ENCODE measurements around the gene RPL28. TPM values are rescaled to one million over a fixed set of nuclear protein-coding genes. Genes with fewer than 3 reads are reported as not detected.
A peak's percentile ranks its signal among the peaks of the same experiment; 100 is the strongest.

RPL28 gene
- total and polyA plus RNA-seq, 10 of the 15 experiments (the other 5 are each of a cell fraction or from before 2014, with no cell fraction given), result 260 to 3,542 (median 891) TPM

GRCh38 chr19:55385724-55386492 lies at the start of gene RPL28 (continued):
- TF ChIP-seq CUX1 (IDR thresholded peaks at IDR 0.05; ENCODE audit: insufficient replicate concordance, low read depth, low read length) (no peak), EED (IDR thresholded peaks at IDR 0.05; ENCODE audit: low read depth) (no peak), ELK1 (IDR thresholded peaks at IDR 0.05; ENCODE audit: low read depth, low read length) (peak; percentile 42; the same call in 1 of the 2 replicates), NFXL1 (IDR thresholded peaks at IDR 0.05; ENCODE audit: borderline replicate concordance) (no peak), POLR2AphosphoS2 (IDR thresholded peaks at IDR 0.05; ENCODE audit: low read depth, low read length) (peak; percentile 99), CREM (IDR thresholded peaks at IDR 0.05; ENCODE audit: low read depth) (peak; percentile 70), YY1 (IDR thresholded peaks at IDR 0.05; ENCODE audit: low read depth, low read length) (peak; percentile 87), GABPA (IDR thresholded peaks at IDR 0.05; ENCODE audit: low read depth) (peak; percentile 89), IRF5 (IDR thresholded peaks at IDR 0.05; ENCODE audit: borderline replicate concordance) (no peak)
